ENCODE results near the gene UXS1.
A peak's percentile ranks its signal among the peaks of the same experiment; 100 is the strongest.

The UXS1 gene

DNA sequence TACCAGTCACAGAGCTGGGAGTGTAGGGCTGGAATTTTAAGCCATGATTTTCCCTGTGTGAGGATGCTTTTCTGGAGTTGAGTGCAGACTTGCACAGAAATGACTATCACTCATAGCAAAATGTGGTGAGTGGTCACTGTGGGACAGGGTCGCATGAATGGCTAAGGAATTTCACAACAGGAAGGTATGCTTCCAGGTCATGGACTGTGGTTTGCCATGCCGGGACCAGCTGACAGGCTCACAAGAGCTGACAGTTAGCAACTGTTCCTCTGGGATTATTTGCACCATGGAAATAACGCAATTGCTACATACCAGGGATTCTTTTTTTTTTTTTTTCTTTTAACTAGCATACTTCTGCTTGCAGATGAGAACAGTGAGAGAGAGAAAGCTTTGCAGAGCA lies 3.8 kb upstream of the UXS1 start:
- H3K27me3 ChIP-seq (ENCODE audit: insufficient read depth, low read depth), result no peaks in the 10 kb centered on the region
- no peak overlapping the region for H3K4me3 ChIP-seq (IDR thresholded peaks at IDR 0.05; ENCODE audit: insufficient read depth, low read depth, low read length)
- TF ChIP-seq, protein P1, sequence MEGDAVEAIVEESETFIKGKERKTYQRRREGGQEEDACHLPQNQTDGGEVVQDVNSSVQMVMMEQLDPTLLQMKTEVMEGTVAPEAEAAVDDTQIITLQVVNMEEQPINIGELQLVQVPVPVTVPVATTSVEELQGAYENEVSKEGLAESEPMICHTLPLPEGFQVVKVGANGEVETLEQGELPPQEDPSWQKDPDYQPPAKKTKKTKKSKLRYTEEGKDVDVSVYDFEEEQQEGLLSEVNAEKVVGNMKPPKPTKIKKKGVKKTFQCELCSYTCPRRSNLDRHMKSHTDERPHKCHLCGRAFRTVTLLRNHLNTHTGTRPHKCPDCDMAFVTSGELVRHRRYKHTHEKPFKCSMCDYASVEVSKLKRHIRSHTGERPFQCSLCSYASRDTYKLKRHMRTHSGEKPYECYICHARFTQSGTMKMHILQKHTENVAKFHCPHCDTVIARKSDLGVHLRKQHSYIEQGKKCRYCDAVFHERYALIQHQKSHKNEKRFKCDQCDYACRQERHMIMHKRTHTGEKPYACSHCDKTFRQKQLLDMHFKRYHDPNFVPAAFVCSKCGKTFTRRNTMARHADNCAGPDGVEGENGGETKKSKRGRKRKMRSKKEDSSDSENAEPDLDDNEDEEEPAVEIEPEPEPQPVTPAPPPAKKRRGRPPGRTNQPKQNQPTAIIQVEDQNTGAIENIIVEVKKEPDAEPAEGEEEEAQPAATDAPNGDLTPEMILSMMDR (conservative IDR thresholded peaks at IDR 0.05; ENCODE audit: low read depth, low read length), result no peak
- no peak overlapping the region for H3K4me2 ChIP-seq
- H4K20me1 ChIP-seq (ENCODE audit: insufficient read depth), result no peaks in the 10 kb centered on the region
- H2AFZ ChIP-seq (ENCODE audit: low read depth), result no peak overlapping the region
- peaks cover 9% of the 10 kb centered on the region for H3K4me1 ChIP-seq (ENCODE audit: low read depth, poor library complexity, severe bottlenecking)
- H3K36me3 ChIP-seq (ENCODE audit: insufficient read depth), result no peaks in the 10 kb centered on the region
- no peaks in the 10 kb centered on the region for H3K79me2 ChIP-seq (ENCODE audit: insufficient read depth, low read depth)
- no peak overlapping the region for H3K27ac ChIP-seq
- no peak overlapping the region for H3K9ac ChIP-seq

DNA sequence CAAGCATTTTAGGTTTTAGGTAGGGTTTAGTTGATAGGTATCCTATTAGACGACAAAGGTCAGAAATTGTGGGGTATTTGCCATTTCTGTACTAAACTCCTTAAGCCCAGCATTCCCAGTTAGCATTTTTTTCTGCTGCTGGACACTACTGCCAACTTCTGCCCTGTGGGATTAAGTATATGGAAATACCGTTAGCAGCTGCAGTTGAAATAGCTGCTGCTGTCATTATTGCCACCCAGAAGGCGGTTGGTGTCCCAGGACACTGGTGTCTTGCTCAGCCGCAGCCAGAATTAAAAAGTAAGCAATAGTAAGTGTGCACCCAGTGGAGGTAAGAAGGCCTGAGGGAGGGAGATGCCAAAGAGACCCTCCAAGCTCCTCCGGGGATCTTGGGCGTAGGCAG lies 1.9 kb upstream of the UXS1 start:
- Histone ChIP-seq H3K4me2 (no peak overlapping the region), H3K79me2 (ENCODE audit: insufficient read depth, low read depth) (no peaks in the 10 kb centered on the region), H3K4me1 (ENCODE audit: low read depth, poor library complexity, severe bottlenecking) (peaks cover 14% of the 10 kb centered on the region), H3K27me3 (ENCODE audit: insufficient read depth, low read depth) (no peaks in the 10 kb centered on the region), H4K20me1 (ENCODE audit: insufficient read depth) (no peaks in the 10 kb centered on the region), H3K9ac (no peak overlapping the region), H2AFZ (ENCODE audit: low read depth) (no peak overlapping the region), H3K4me3 (IDR thresholded peaks at IDR 0.05; ENCODE audit: insufficient read depth, low read depth, low read length) (no peak overlapping the region), H3K27ac (no peak overlapping the region), H3K36me3 (ENCODE audit: insufficient read depth) (no peaks in the 10 kb centered on the region)
- TF ChIP-seq, protein P1 (conservative IDR thresholded peaks at IDR 0.05; ENCODE audit: low read depth, low read length), result no peak

DNA sequence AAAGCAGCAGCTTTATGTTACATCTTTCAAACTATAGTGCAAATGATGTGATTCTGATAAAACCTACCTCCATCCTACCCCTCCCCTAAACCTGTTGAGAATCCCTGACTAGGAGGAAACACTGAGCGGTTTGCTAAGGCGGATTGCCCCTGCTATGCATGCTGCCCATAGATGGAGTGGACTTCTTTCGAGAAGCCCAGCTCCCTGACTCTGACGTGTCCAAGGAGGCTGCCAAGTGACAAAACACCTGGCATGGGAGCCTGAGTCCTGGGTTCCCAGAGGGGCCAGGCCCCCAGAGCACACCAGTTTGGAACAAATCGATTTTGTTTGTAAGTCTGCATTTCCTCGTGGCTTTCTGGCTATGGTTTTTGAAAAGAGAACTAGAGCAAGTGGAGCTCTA lies 1.4 kb upstream of the UXS1 start:
- H3K4me3 ChIP-seq (IDR thresholded peaks at IDR 0.05; ENCODE audit: insufficient read depth, low read depth, low read length), result peak overlapping the region; percentile 3
- H3K27me3 ChIP-seq (ENCODE audit: insufficient read depth, low read depth), result no peaks in the 10 kb centered on the region
- no peak overlapping the region for H3K27ac ChIP-seq
- H4K20me1 ChIP-seq (ENCODE audit: insufficient read depth), result no peaks in the 10 kb centered on the region
- no peaks in the 10 kb centered on the region for H3K79me2 ChIP-seq (ENCODE audit: insufficient read depth, low read depth)
- H3K36me3 ChIP-seq (ENCODE audit: insufficient read depth), result no peaks in the 10 kb centered on the region
- H3K4me1 ChIP-seq (ENCODE audit: low read depth, poor library complexity, severe bottlenecking), result peaks cover 14% of the 10 kb centered on the region
- peak overlapping the region; percentile 66; the same call in 1 of the 2 replicates for H3K4me2 ChIP-seq
- H2AFZ ChIP-seq (ENCODE audit: low read depth), result no peak overlapping the region
- no peak overlapping the region for H3K9ac ChIP-seq
- TF ChIP-seq, protein P1 (conservative IDR thresholded peaks at IDR 0.05; ENCODE audit: low read depth, low read length), result no peak

DNA sequence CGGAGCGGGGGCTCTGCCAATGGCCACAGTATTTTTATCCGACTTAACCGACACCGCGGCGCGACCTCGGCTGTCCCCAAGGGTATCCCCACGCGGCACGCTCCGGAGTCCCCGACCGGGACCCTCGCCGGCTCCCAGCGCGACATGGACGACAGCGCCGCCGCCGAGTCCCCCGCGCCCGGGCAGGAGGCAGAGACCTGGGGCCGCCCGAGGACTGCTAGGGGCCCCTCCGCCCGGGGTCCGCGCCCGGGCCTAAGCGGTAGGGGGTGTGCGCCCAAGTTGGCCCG lies 468 bp downstream of the UXS1 start:
- no peak overlapping the region for H3K4me3 ChIP-seq (IDR thresholded peaks at IDR 0.05; ENCODE audit: insufficient read depth, low read depth, low read length)
- TF ChIP-seq, protein P1 (conservative IDR thresholded peaks at IDR 0.05; ENCODE audit: low read depth, low read length), result no peak
- H3K27ac ChIP-seq, result peak overlapping the region; percentile 30; the same call in 1 of the 2 replicates
- H4K20me1 ChIP-seq (ENCODE audit: insufficient read depth), result no peaks in the 10 kb centered on the region
- peak overlapping the region; percentile 54 for H2AFZ ChIP-seq (ENCODE audit: low read depth)
- no peaks in the 10 kb centered on the region for H3K27me3 ChIP-seq (ENCODE audit: insufficient read depth, low read depth)
- H3K79me2 ChIP-seq (ENCODE audit: insufficient read depth, low read depth), result no peaks in the 10 kb centered on the region
- H3K4me2 ChIP-seq, result peak overlapping the region; percentile 91; the same call in 1 of the 2 replicates
- H3K36me3 ChIP-seq (ENCODE audit: insufficient read depth), result no peaks in the 10 kb centered on the region
- peak overlapping the region; percentile 49; the same call in 1 of the 2 replicates for H3K9ac ChIP-seq
- peaks cover 14% of the 10 kb centered on the region for H3K4me1 ChIP-seq (ENCODE audit: low read depth, poor library complexity, severe bottlenecking)

Measured in KMS-11 (cell line).